SKM-1 (cell line): ENCODE measurements around the gene MAML1.

Source experiments
- DNase-seq: peaks from one replicate; lab custom pipeline; 2025; ENCODE audit not compliant: unreplicated experiment; lab: John Stamatoyannopoulos, UW

The MAML1 gene

DNA sequence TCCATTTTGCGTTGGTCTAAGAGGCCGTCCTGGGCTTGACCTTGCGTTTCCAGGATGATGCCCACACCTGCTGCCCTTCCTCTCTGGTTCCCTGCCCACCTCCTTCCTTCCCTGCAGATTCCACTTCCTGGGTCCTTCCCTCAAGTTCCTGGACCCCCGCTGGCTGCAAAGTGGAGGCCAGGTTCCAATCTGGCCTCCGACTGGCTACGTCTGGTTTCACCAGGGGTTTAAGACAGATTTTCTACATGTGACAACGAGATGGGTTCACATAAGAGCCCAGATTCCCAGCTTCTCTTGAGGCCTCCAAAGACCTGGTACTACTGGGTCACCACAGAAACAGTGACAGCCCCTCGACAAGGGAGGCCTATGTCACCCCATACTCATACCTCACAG is 71.9 kb downstream of the MAML1 start:
- DNase-seq = no peak

DNA sequence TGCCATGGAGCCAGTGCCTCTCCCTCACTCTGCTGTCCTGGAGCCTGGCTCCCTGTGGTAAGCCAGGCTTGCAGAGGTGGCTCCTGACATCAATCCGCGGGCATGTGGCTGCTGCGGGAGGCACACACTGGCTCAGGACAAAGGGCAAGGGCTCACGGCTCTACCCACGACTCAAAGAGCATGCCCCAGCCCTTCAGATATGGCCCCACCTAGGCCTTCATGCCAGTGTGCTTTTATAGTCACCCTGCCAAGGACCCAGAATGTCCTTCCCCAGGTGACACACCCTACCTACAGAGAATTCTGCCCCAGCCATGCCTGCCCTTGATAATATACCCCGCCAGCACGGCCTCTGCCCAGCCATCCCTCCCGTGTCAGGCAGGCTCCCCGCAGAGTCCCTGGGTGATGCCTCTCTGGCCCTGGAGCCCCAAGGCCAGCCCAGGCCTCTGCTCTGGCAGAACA is 72.5 kb downstream of the MAML1 start:
- no peak for DNase-seq

DNA sequence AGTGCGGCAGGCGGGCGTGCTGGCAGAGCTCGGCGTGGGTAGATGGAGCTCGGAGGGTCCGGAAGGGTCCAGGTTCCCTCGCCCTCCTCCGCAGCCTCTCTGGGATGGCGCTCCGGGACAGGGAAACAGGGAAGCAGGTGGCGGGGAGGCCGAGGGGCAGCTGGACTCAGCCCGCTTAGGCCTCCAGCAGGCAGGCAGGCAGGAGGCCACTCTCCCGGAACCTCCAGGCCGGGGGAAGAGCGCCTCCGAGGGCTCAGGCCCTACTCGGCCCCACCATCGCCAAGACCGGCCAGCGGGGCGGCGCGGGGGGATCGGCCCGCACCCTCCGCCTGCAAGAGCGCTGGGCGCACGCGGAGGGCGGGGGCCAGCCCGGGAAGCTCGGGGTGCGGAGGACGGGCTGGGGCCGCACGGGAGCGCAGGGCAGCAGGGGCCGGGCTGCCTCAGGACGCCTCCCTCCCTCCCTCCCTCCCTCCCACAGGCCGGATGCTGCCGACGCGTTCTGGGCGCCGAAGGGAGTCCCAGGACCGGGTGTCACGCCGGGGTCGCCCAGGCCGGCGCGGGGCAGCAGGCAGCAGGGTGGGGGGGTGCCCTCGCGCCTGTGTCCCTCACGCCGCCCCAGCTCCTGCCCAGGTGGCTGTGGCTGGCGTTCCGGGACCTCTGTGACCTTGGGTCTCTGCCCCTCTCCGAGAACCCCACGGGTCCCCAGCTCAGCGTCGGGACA is 73.1 kb downstream of the MAML1 start:
- DNase-seq = no peak

DNA sequence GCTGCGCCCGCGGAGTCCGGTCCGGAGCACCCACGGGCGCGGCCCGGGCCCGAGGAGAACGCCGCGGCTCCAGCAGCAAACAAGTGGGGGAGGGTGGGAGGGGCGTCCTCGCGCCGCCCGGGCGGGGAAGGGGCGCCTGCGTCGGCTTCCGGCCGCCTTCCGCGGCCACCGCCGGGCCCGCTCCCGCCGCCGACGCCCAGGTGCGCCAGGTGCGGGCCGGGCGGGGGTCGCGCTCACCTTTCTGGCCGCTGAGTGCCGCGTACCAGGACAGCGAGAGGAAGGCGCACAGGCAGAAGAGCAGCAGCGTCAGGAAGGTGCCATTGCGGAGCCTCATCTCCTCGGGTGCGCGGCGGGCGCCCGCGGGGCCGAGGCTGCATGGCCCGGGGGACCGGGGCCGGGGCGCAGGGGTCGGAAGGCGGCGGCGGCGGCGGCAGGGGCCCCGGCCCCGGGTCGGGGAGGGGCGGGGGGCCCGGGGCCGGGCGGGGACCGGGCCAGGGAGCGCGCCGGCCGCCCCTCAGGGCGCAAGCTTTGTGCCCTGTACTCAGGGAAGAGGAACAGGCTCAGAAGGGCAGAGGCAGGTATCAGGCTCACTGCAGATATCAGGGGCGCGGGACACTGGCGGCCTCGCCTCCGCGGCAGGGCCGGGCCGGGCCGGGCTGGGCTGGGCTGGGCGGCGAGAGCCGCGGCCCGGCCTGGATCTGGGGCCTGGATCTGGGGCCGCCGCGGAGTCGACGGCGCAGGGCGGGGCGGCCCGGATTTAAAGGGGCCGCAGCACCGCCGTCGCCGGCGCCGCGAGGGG is 73.8 kb downstream of the MAML1 start, which contains the start of gene MGAT4B:
MGAT4B (minus strand) TSS at position 617 of the 799 bp plus-strand sequence; CDS start at position 334, 283 bp downstream.
- DNase-seq = no peak

DNA sequence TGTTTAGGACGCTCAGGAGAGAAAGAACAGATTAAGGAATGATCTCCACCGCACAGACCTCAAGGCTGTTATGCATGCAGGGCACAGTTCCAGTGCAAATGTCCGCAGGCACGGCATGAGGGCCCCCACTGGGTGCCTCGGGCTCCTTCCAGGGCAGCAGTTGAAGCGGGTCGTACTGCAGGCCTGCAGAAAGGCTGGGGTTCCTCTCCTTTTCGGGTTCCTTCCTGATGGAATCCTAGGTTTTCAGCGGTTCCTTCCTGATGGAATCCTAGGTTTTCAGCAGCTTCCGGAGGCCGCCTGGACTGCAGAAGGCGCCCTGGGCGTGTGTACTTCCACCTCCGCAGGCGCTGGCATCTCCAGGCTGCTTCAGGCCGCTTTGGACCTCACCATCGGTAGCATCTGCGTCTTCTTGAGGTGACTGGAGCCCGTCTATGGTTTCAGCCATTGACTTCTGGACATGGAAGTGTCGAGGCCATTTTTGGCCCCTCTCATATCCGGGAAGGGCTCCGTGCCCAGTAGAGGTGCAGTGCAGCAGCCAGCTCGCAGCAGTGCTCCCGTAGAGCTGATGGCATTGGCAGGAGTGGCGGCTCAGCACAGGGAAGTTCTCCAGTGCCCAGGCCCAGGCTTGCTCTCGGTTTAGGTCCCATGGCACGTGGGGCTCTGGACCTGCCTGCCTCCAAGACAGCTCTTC is 79.7 kb downstream of the MAML1 start:
- no peak for DNase-seq

DNA sequence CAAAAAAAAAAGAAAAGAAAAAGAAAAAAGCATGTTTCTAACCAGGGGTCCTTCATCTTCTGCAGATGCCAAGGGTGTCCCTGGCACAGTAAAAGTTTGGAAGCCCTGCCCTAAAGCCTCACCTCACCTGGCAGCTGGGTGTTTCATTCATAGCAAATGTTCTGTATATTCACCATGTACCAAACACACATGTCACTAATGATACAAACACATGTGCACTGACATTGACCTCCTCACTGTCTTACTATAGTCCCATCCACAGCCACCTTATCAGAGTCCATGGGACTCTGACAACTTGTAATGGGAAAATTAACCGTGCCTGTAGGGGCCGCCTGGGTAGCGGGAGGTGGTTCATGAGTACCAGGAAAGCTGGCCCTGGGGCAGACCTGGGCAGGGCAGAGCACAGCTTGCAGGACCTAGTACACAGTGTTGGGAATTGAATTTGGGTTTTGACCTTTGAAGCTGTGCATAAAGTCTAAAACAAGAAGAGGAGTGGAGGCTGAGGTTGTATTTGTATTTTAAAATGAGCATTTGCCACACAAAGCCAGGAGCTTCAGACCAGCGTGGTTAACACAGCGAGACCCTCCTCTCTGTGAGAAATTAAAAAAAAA is 80.5 kb downstream of the MAML1 start:
- DNase-seq = no peak

DNA sequence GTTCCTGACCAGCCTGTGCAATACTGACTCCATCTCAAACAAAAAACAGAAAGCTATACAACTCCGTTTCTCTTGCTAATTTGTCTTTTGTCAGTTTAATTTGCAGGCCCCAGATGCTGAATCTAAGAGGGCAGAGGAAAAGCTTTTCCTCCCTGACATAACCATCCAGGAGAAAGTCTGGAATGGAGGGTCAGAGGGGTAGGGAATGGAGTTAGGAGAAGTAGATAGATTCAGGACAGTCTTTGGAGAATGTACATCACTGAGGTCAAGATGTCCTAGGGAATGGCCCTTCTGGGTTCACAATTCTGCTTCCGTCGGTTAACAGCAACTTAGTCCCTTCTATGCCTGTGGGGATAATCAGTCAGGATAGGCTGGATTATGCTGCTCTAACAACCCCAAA is 81.5 kb downstream of the MAML1 start:
- DNase-seq = no peak

DNA sequence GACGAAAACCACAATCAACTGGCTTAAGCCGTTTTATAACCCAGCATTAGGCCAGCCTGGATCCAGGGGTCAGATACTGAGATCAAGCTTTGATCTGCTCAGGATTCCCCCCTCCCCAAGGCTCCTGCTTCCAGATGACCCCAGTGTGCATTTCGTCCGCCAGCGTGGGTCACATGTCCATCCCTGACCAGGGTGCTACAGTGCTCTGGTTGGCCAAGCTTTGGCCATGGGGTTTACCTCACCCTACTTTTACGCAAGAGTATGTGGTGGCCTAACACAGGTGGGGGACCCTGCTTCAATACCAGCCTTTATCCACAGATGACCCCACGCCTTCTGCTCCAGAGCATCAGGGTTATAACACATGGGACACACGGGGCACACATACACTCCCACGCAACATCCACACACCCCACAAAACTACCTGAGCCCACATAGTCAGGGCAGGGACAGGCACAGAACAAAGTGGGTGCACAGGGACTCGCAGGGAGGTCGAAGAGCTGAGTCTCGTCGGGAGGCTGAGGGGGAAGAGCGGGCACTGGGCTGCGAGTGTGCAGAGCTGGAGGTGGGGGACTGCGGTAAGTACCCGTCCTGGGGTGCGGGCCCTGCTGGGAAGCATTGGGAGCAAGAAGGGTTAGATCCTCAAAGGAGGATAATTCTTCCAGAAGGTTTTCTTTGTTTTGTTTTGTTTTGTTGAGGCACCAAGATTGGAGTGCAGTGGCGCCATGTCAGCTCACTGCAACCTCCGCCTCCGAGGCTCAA is 83.0 kb downstream of the MAML1 start:
- DNase-seq = no peak

DNA sequence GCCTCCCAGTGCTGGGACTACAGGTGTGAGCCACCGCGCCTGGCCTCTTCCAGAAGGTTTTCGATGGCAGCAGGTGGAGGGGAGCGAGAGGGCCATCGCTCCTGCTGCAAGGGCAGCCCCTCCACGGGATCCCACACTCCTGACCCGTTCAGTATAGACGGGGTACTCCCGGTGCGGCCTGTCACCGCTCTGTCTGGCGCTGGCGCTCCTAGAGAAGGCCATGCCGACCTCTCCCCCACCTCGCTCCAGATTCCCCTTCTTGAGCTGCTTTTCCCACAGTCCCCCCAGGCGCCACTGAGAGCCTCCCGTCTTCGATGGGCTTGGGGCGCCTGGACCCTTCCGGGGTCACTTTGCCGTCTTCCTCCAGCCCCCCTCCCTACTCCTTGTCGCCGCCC is 83.8 kb downstream of the MAML1 start:
- no peak for DNase-seq

DNA sequence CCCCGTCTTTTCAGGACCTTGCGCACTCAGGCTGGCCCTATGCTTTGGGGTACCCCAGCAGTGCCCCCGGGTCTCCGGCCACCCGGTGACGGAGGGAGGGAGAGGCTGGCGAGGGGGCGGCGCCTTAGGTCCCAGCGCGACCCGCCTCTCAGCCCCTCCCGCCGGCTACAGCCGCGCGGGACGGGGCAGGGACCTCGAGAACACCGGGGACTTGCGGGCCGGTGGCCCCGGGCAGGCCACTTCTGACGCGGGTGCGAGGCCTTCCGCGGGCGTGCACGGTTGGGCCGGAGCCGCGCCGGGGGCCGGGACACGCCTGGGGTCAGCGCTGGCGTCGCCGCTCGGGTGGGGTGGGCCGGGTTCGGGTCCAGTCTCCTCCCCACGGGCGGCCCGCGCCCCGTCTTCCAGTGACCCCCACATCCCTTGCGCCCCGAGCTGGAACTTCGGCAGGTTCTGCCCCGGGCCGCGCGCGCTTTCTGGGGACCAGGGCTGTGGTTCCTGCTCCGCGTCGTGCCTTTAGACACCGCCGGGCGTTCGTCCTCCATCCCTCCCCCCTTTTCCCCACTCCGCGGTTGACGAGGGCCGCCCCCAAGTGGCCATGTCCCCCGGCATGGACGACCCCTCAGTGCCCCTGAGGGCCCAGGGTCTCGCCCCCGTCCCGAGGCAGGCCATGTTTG is 84.3 kb downstream of the MAML1 start:
- DNase-seq = no peak

DNA sequence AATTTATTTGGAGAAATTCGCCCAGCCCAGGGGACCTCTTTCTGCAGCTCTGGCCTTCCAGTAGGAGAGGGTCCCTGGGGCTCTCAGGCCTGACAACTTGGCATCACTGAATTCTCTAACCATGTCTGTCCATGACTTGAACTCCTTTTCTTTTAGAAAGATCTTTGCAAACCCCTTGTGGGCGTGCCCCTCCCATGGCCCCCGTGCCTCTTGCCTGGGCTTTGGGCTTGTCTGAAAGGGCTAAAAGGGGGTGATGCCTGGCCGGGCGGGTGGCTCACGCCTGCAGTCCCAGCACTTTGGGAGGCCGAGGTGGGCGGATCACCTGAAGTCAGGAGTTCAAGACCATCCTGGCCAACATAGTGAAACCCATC is 84.8 kb downstream of the MAML1 start:
- no peak for DNase-seq

DNA sequence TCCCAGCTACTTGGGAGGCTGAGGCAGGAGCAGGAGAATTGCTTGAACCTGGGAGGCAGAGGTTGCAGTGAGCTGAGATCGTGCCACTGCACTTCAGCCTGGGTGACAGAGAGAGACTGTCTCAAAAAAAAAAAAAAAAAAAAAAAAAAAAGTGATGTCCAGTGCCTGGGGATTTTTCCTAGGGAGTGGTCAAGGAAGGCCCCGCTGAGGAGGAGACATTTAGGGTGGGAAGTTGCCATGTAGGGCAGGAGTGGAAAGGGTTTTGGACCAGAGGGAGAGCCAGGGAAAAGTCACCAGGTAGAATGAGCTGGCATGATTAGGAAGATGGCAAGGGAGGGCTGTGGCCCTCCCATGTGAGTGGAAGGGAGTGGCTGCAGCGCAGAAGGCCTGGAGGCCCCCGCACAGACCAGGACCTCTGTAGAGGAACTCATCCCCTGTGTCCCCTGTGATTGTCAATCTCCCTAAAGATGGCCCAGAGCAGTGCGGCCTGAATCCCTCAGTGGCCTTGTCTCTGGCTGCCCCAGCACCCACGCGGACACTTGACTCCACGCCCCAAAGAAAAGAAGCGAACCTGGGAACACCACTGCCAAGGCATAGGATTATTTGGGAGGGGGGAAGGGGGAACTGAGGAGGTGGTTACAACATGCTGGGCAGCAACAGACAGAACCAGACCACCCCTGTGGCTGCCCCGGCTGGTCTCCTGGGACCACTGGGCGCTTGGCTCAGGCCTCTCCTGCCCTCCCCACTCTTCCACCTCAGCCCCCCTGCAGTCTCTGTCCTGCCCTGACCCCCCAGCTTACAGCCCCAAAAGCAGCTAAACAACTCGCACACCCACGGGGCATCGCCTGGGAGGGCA is 85.5 kb downstream of the MAML1 start:
- no peak for DNase-seq

DNA sequence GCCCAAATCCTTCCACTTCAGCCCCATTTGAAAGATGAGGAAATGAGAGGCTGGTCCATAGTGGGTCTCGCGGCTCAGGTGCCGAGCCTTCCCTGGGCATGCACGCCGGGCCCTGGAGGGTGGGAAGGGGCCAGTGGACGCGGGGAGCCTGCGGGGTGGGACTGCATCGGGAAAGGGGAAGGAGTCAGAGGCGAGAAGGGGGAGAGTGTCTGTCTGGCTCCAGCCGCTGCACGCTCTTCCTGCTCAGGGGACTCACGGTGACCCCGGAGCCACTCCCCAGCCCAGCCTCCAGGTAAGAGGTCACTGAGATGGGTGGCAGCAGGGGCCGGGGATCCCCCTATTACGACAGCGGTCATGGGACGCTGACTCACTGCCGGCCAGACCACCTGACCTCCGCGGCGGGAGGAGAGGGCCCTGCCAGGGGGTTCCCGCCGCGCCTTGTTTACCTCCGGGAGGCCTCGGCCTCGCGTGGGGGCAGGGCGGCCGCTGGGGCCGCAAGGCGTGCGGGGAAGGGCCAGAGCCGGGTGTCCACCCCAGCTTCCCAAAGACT is 86.2 kb downstream of the MAML1 start:
- peak; percentile 84 for DNase-seq

DNA sequence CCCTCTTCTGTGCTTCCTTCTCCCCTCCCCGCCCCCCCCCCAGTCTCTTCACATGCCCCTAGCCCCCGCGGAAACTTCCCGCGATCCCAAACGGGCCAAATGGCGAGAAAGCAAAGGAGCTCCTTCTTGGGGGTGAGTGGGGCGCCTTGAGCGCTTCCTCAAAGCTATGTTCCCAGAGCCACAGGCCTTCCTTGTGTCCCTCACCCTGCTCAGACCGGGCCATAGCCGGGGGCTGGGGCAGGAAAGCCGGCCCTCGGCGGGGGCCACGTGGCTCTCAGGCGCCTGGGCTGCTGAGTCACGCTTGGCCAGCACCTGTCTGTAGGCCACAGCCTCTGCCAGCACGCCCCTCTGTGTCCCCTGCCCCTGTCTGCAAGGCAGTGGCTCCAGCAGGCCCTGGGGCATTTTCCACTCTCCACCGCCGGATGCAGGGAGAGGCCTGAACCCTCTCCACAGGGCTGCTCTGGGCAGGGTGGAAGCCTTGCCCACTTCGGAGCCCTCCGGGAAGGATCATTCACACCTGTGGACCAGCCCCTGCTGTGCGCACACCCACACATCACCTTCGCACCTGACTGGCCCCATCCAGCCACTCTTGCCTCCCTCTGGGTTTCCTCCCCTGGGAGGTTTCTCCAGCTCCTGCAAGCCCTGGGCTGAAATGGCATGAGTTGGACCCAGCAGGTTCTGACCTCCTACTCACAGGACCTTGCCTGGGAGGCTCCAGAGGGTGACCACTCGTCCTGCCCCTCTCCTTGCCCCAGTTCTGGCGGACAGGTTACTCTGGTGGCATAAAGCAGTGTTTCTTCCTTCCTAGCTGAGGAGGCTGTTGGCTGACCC is 86.9 kb downstream of the MAML1 start:
- DNase-seq = no peak

DNA sequence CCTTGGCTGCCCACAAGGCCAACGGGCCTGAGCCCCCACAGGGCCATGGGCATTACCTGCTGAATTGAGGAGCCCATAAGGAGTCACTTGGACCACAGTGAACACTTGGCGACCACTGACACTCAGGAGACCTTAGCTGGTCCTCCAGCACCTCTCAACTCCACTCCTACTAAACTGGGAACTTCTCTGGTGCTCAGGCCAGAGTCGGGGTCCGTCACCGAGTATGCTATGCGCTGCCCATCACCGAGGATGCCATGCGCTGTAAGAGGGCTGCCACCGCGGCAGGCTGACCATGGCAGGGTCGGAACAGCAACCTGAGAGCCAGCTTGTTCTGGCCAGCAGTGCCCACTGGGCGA is 87.5 kb downstream of the MAML1 start:
- DNase-seq = no peak

DNA sequence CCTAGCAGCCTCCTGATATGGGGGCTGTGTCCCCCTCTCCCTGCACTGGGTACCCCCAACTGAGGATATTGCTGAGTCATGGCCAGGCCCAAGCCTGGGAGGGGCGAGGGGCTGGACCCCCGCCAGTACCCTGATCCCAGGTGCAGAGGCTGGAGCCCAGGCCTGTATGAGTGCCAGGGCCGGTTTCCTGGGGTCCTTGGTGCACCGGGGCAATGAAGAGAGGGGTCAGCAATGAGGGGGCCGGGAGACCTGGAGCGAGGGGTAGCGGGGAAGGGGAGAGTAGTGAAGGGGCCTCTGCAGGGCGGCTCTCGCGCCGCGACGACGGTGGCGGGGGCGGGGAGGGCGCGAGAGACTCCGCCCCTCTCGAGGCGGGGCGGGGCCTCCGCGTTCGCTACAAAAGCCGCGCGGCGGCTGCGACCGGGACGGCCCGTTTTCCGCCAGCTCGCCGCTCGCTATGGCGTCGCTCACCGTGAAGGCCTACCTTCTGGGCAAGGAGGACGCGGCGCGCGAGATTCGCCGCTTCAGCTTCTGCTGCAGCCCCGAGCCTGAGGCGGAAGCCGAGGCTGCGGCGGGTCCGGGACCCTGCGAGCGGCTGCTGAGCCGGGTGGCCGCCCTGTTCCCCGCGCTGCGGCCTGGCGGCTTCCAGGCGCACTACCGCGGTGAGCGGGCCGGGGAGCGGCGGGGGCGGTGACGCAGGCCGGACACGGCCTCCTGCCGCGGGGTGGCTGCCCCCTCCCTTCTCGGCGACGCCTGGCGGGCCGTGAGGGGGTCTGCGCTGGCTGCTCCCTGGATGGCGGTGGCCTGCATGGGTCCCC is 88.1 kb downstream of the MAML1 start, which contains the start of gene SQSTM1:
SQSTM1 (plus strand) TSS at position 423 of the 815 bp plus-strand sequence; CDS start at position 455, 32 bp downstream.
- peak; percentile 18 for DNase-seq
